Esophagus muscularis mucosa (tissue), 3 donors: Measurements from ENCODE around the gene PLCZ1.

Source experiments
- POLR2A ChIP-seq: fragments of 450-650 bp; IDR thresholded peaks from one replicate; pipeline ENCODE4 v1.6.1; 2017; ENCODE audit warnings: antibody characterized with exemption, moderate library complexity, mild to moderate bottlenecking, low read depth
- TF ChIP-seq, protein P1 (sequence below), 3 experiments: fragments of 200-600 bp in 2 of 3; fragments of 450-650 bp in 1 of 3; sonication (generic) in 2 of 3; IDR thresholded peaks; one replicate each; pipeline ENCODE4 v1.5.1; 2017 to 2019; ENCODE audit warnings: antibody characterized with exemption in 3 of 3, mild to moderate bottlenecking in 2 of 3, moderate library complexity in 1 of 3

DNA sequence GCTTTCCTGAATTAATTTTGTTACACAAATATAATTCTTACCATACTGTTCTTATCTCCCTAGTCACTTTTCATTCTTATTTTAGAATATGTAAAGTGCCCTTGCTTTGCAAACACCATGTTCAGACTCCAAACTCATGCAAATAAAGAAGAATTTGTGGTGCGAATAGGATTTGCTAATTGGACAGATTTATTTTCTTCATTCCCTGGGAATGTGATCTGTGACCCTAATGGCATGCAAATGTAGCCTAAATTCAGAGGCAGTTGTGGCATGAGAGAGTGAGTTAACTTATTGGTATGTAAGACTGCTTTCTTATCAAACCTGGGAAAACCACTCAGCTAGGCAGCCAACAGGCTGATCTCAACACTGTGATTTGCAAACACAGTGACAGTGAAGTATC is 10.1 kb upstream of the PLCZ1 start:
- no peak for TF ChIP-seq POLR2A
- TF ChIP-seq, protein P1, sequence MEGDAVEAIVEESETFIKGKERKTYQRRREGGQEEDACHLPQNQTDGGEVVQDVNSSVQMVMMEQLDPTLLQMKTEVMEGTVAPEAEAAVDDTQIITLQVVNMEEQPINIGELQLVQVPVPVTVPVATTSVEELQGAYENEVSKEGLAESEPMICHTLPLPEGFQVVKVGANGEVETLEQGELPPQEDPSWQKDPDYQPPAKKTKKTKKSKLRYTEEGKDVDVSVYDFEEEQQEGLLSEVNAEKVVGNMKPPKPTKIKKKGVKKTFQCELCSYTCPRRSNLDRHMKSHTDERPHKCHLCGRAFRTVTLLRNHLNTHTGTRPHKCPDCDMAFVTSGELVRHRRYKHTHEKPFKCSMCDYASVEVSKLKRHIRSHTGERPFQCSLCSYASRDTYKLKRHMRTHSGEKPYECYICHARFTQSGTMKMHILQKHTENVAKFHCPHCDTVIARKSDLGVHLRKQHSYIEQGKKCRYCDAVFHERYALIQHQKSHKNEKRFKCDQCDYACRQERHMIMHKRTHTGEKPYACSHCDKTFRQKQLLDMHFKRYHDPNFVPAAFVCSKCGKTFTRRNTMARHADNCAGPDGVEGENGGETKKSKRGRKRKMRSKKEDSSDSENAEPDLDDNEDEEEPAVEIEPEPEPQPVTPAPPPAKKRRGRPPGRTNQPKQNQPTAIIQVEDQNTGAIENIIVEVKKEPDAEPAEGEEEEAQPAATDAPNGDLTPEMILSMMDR (IDR thresholded peaks at IDR 0.05): no peak
